C4-2B (cell line): ENCODE data around the gene GNS.

Experiments
- CTCF ChIP-seq: fragments of 450-650 bp; conservative IDR thresholded peaks from 2 replicates; pipeline ENCODE4 v1.5.1; 2017; ENCODE audit warnings: mild to moderate bottlenecking
- ZFX ChIP-seq: fragments of 450-650 bp; IDR thresholded peaks from 2 replicates; pipeline ENCODE4 v1.6.1; 2017

- TF ChIP-seq CTCF (no peak), ZFX (no peak)
Measured at GRCh38 chr12:64678835-64679234, 80.4 kb downstream of the GNS start.
